SU-DHL-6 (cell line): ENCODE data around the gene MPPED2.

ENCODE experiments used
- EZH2phosphoT487 ChIP-seq: fragments of 200-600 bp; sonication (generic), shearing (Covaris generic); conservative IDR thresholded peaks from 2 replicates; pipeline ENCODE4 v1.6.1; 2018; ENCODE audit warnings: mild to moderate bottlenecking, antibody characterized with exemption, low read length, moderate library complexity, mixed read lengths
- TF ChIP-seq, protein P1 (sequence below): fragments of 200-600 bp; sonication (generic); IDR thresholded peaks from one replicate; pipeline ENCODE4 v1.5.1; 2017; ENCODE audit warnings: antibody characterized with exemption, mild to moderate bottlenecking, low read length, moderate library complexity; ENCODE audit not compliant: insufficient read depth, poor library complexity, severe bottlenecking

DNA sequence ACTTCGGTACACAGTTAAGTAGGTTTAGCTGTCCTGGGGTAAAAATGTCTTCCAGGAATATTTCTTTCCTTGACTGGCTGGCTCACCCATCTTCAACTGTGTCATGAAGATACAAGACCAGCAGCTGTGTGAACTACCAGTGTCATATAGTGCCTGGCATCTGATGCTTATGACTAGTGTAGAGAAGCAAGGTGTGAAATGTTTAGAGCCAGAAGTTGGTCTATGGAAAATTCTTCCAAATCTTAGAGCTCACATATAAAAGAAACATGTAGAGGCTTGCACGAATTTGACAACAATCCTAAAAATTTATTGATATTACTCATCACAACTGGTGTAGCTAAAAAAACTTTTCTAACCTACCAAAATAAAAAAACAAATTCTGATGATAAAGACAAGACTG, 208.8 kb downstream of the MPPED2 start:
- TF ChIP-seq, protein P1, sequence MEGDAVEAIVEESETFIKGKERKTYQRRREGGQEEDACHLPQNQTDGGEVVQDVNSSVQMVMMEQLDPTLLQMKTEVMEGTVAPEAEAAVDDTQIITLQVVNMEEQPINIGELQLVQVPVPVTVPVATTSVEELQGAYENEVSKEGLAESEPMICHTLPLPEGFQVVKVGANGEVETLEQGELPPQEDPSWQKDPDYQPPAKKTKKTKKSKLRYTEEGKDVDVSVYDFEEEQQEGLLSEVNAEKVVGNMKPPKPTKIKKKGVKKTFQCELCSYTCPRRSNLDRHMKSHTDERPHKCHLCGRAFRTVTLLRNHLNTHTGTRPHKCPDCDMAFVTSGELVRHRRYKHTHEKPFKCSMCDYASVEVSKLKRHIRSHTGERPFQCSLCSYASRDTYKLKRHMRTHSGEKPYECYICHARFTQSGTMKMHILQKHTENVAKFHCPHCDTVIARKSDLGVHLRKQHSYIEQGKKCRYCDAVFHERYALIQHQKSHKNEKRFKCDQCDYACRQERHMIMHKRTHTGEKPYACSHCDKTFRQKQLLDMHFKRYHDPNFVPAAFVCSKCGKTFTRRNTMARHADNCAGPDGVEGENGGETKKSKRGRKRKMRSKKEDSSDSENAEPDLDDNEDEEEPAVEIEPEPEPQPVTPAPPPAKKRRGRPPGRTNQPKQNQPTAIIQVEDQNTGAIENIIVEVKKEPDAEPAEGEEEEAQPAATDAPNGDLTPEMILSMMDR: no peak
- TF ChIP-seq EZH2phosphoT487: no peak
